B cell (primary cell): ENCODE measurements around the gene CDK6.

ENCODE experiments used
- CTCF ChIP-seq: fragments of 200-600 bp; IDR thresholded peaks from one replicate; pipeline ENCODE4 v1.8.0; 2022; ENCODE audit warnings: antibody characterized with exemption, mild to moderate bottlenecking
- EZH2 ChIP-seq: IDR thresholded peaks from 2 replicates; pipeline ENCODE4 v1.6.1; 2012; ENCODE audit warnings: borderline replicate concordance, low read depth, mild to moderate bottlenecking, moderate library complexity, low read length; ENCODE audit not compliant: insufficient read depth, poor library complexity, severe bottlenecking

GRCh38 chr7:92699966-92700514 lies 136.3 kb downstream of the CDK6 start:
- no peak for TF ChIP-seq CTCF
- no peak for TF ChIP-seq EZH2
